HepG2 (cell line): Measurements from ENCODE around the gene WNK4. TPM values are rescaled to one million over a fixed set of nuclear protein-coding genes. Genes with fewer than 3 reads are reported as not detected.

ENCODE experiments used
- FOXJ3 ChIP-seq: sonication (generic); formaldehyde crosslinking; IDR thresholded peaks from 2 replicates; pipeline ENCODE4 v1.4.0; 2020; ENCODE audit warnings: missing genetic modification reagents, mild to moderate bottlenecking, borderline replicate concordance
- ZBTB3 ChIP-seq: sonication (generic); formaldehyde crosslinking; IDR thresholded peaks from 2 replicates; pipeline ENCODE4 v1.4.0; 2020; ENCODE audit warnings: low read depth, mild to moderate bottlenecking, moderate library complexity, missing genetic modification reagents, borderline replicate concordance
- ZNF33B ChIP-seq: sonication (generic); formaldehyde crosslinking; IDR thresholded peaks from 2 replicates; pipeline ENCODE4 v1.5.1; 2020; ENCODE audit warnings: mild to moderate bottlenecking, missing genetic modification reagents
- ZNF556 ChIP-seq: sonication (generic); formaldehyde crosslinking; IDR thresholded peaks from 2 replicates; pipeline ENCODE4 v1.4.0; 2020; ENCODE audit warnings: mild to moderate bottlenecking, missing genetic modification reagents, borderline replicate concordance
- ZNF607 ChIP-seq: sonication (generic); formaldehyde crosslinking; IDR thresholded peaks from 2 replicates; pipeline ENCODE4 v1.5.1; 2020; ENCODE audit warnings: missing genetic modification reagents, mild to moderate bottlenecking, borderline replicate concordance
- ZNF674 ChIP-seq: sonication (generic); formaldehyde crosslinking; IDR thresholded peaks from 2 replicates; pipeline ENCODE4 v1.5.0; 2020; ENCODE audit warnings: low read depth, mild to moderate bottlenecking, missing genetic modification reagents
- ZNF766 ChIP-seq: sonication (generic); formaldehyde crosslinking; IDR thresholded peaks from 2 replicates; pipeline ENCODE4 v1.5.0; 2020; ENCODE audit warnings: missing genetic modification reagents, borderline replicate concordance
- ZNF782 ChIP-seq: sonication (generic); formaldehyde crosslinking; IDR thresholded peaks from 2 replicates; pipeline ENCODE4 v1.4.0; 2020; ENCODE audit warnings: missing genetic modification reagents, mild to moderate bottlenecking, borderline replicate concordance
- polyA plus RNA-seq, 8 experiments: library from polyadenylated mRNA; depleted of rRNA in 3 of 8; stranded (reverse) in 7 of 8; unstranded in 1 of 8; fragments of >200 nt; fragmentation: Illumina TruSeq in 4 of 8; extraction: Trizol in 4 of 8; gene quantifications; 2 replicates each; pipeline versions ENCODE4 v1.2.1 to v1.2.3, GENCODE V29; 2011 to 2016; ENCODE audit warnings: low read depth in 4 of 8, missing spikeins in 1 of 8, mixed read lengths in 1 of 8; ENCODE audit not compliant: insufficient read depth in 1 of 8
- total RNA-seq, 5 experiments: library from RNA; depleted of rRNA; stranded (reverse); fragments of >200 nt; fragmentation: Illumina TruSeq; extraction: Trizol; gene quantifications; 2 replicates each; pipeline ENCODE4 v1.2.3, GENCODE V29; 2016; ENCODE audit warnings: low read depth in 1 of 5
- TF ChIP-seq, protein P1 (sequence below): sonication (generic); formaldehyde crosslinking; IDR thresholded peaks from 2 replicates; pipeline ENCODE4 v1.4.0; 2020; ENCODE audit warnings: missing genetic modification reagents, mild to moderate bottlenecking, borderline replicate concordance
- TF ChIP-seq, protein P2 (sequence below): sonication (generic); formaldehyde crosslinking; IDR thresholded peaks from 2 replicates; pipeline ENCODE4 v1.5.0; 2020; ENCODE audit warnings: missing genetic modification reagents
- TF ChIP-seq, protein P3 (sequence below): sonication (generic); formaldehyde crosslinking; IDR thresholded peaks from 2 replicates; pipeline ENCODE4 v1.5.0; 2020; ENCODE audit warnings: mild to moderate bottlenecking, low read depth, missing genetic modification reagents, borderline replicate concordance
- TF ChIP-seq, protein P4 (sequence below): IDR thresholded peaks from 2 replicates; pipeline ENCODE4 v1.6.1; 2016; ENCODE audit warnings: control low read depth
- TF ChIP-seq, protein P5 (sequence below): sonication (generic); formaldehyde crosslinking; IDR thresholded peaks from 2 replicates; pipeline ENCODE4 v1.5.0; 2020; ENCODE audit warnings: mild to moderate bottlenecking, missing genetic modification reagents

The WNK4 gene
- total and polyA plus RNA-seq, 2 of the 13 experiments (the other 11 are each of a cell fraction or from before 2014, with no cell fraction given) = 2.7 to 13.7 TPM

DNA sequence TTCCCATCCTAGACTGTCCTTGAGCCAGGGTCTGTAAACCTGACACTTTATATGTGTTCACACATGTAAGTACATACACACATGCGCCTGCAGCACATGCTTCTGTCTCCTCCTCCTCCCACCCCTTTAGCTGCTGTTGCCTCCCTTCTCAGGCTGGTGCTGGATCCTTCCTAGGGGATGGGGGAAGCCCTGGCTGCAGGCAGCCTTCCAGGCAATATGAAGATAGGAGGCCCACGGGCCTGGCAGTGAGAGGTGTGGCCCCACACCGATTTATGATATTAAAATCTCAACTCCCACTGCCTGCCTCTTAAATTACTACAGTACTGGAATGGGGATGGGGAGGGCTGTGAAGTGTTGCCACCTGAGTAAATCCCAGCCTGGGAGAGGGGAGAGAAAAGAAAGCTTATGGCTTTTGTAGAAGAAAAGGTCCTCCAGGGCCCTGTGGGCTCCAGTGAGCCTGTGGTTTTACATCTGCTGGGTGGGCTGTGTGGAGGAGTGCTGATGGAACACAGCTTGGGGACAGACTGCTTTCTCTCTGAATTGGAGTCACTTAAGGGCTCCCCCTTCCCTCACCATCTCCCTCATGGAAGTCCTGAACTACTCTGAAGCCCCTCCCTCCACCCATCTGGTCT, 990 bp upstream of the WNK4 start (continued):
- TF ChIP-seq, protein P1, sequence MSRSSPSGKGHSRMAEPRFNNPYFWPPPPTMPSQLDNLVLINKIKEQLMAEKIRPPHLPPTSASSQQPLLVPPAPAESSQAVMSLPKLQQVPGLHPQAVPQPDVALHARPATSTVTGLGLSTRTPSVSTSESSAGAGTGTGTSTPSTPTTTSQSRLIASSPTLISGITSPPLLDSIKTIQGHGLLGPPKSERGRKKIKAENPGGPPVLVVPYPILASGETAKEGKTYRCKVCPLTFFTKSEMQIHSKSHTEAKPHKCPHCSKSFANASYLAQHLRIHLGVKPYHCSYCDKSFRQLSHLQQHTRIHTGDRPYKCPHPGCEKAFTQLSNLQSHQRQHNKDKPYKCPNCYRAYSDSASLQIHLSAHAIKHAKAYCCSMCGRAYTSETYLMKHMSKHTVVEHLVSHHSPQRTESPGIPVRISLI (CRISPR knock-in tag) = 0 out of 2 replicates have a peak, but pooled peaks have one; percentile 19
- TF ChIP-seq, protein P2, sequence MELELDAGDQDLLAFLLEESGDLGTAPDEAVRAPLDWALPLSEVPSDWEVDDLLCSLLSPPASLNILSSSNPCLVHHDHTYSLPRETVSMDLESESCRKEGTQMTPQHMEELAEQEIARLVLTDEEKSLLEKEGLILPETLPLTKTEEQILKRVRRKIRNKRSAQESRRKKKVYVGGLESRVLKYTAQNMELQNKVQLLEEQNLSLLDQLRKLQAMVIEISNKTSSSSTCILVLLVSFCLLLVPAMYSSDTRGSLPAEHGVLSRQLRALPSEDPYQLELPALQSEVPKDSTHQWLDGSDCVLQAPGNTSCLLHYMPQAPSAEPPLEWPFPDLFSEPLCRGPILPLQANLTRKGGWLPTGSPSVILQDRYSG (CRISPR knock-in tag) = 0 out of 2 replicates have a peak, but pooled peaks have one; percentile 42
- TF ChIP-seq, protein P3, sequence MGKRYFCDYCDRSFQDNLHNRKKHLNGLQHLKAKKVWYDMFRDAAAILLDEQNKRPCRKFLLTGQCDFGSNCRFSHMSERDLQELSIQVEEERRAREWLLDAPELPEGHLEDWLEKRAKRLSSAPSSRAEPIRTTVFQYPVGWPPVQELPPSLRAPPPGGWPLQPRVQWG = no peak
- TF ChIP-seq, protein P4, sequence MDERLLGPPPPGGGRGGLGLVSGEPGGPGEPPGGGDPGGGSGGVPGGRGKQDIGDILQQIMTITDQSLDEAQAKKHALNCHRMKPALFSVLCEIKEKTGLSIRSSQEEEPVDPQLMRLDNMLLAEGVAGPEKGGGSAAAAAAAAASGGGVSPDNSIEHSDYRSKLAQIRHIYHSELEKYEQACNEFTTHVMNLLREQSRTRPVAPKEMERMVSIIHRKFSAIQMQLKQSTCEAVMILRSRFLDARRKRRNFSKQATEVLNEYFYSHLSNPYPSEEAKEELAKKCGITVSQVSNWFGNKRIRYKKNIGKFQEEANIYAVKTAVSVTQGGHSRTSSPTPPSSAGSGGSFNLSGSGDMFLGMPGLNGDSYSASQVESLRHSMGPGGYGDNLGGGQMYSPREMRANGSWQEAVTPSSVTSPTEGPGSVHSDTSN (CRISPR knock-in tag) = 0 out of 2 replicates have a peak, but pooled peaks have one; percentile 3
- TF ChIP-seq ZNF33B (CRISPR knock-in tag) = no peak
- TF ChIP-seq ZNF766 (CRISPR knock-in tag) = 0 out of 2 replicates have a peak, but pooled peaks have one; percentile 25
- peak; percentile 36; the same call in 1 of the 2 replicates for TF ChIP-seq ZNF607 (CRISPR knock-in tag)
- TF ChIP-seq FOXJ3 (CRISPR knock-in tag) = 0 out of 2 replicates have a peak, but pooled peaks have one; percentile 36
- 0 out of 2 replicates have a peak, but pooled peaks have one; percentile 5 for TF ChIP-seq ZNF782 (CRISPR knock-in tag)
- TF ChIP-seq ZNF674 (CRISPR knock-in tag) = 0 out of 2 replicates have a peak, but pooled peaks have one; percentile 70
- TF ChIP-seq, protein P5, sequence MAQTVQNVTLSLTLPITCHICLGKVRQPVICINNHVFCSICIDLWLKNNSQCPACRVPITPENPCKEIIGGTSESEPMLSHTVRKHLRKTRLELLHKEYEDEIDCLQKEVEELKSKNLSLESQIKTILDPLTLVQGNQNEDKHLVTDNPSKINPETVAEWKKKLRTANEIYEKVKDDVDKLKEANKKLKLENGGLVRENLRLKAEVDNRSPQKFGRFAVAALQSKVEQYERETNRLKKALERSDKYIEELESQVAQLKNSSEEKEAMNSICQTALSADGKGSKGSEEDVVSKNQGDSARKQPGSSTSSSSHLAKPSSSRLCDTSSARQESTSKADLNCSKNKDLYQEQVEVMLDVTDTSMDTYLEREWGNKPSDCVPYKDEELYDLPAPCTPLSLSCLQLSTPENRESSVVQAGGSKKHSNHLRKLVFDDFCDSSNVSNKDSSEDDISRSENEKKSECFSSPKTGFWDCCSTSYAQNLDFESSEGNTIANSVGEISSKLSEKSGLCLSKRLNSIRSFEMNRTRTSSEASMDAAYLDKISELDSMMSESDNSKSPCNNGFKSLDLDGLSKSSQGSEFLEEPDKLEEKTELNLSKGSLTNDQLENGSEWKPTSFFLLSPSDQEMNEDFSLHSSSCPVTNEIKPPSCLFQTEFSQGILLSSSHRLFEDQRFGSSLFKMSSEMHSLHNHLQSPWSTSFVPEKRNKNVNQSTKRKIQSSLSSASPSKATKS (CRISPR knock-in tag) = 0 out of 2 replicates have a peak, but pooled peaks have one; percentile 25
- peak; percentile 3; the same call in 1 of the 2 replicates for TF ChIP-seq ZNF556 (CRISPR knock-in tag)
- TF ChIP-seq ZBTB3 (CRISPR knock-in tag) = peak; percentile 91
